ENCODE results near the gene LRRC18.

The LRRC18 gene

GRCh38 chr10:48981310-48981907 is 41.8 kb upstream of the LRRC18 start (continued):
- no peak for TF ChIP-seq ELK4 (IDR thresholded peaks at IDR 0.05; ENCODE audit: borderline replicate concordance, low read depth, low read length)
- no peak for TF ChIP-seq TRIM28 (IDR thresholded peaks at IDR 0.05; ENCODE audit: borderline replicate concordance, low read length)
- peak; percentile 31 for TF ChIP-seq GLIS1 (tag by site-specific recombination; IDR thresholded peaks at IDR 0.05)
- peak; percentile 60 for TF ChIP-seq CTCF (tag by site-specific recombination; IDR thresholded peaks at IDR 0.05)
- no peak for TF ChIP-seq ZBTB26 (tag by site-specific recombination; optimal IDR thresholded peaks at IDR 0.05)
- TF ChIP-seq ZNF335 (tag by site-specific recombination; conservative IDR thresholded peaks at IDR 0.05): no peak
- TF ChIP-seq ZNF18 (tag by site-specific recombination; IDR thresholded peaks at IDR 0.05): no peak
- no peak for TF ChIP-seq ZSCAN16 (tag by site-specific recombination; IDR thresholded peaks at IDR 0.05)
- TF ChIP-seq PBX3 (CRISPR knock-in tag; IDR thresholded peaks at IDR 0.05): no peak

- Histone ChIP-seq H3K36me3 (ENCODE audit: control insufficient read depth in 2 of 2, insufficient read depth in 1 of 2, low read length in 2 of 2) (no peaks in the 10 kb centered on the region), H3K9me3 (ENCODE audit: control insufficient read depth, insufficient read depth, low read depth, low read length) (no peaks in the 10 kb centered on the region), H3K27ac (ENCODE audit: extremely low read depth, low read depth, low read length) (no peak overlapping the region), H3K4me3 (ENCODE audit: low read depth, low read length) (no peak overlapping the region), H3K4me1 (ENCODE audit: control insufficient read depth, insufficient read depth, low read length) (no peaks in the 10 kb centered on the region)
- ChIA-PET CTCF (interaction anchor here (0.7 to 0.8 kb wide), 2 partner anchors 71 to 320 kb away, joined by 3 read pairs; no protein-coding TSS in a partner anchor), POLR2A (no interaction called here)
- TF ChIP-seq SP2 (tag by site-specific recombination; IDR thresholded peaks at IDR 0.05): no peak
- no peak for TF ChIP-seq OSR2 (tag by site-specific recombination; IDR thresholded peaks at IDR 0.05)
- no peak for TF ChIP-seq ATF2 (tag by site-specific recombination; IDR thresholded peaks at IDR 0.05; ENCODE audit: low read depth)
- TF ChIP-seq ZNF114 (tag by site-specific recombination; IDR thresholded peaks at IDR 0.05): no peak
- no peak for TF ChIP-seq ZNF776 (tag by site-specific recombination; IDR thresholded peaks at IDR 0.05; ENCODE audit: borderline replicate concordance)
- TF ChIP-seq GFI1B (tag by site-specific recombination; IDR thresholded peaks at IDR 0.05): no peak
- TF ChIP-seq SCRT2 (tag by site-specific recombination; IDR thresholded peaks at IDR 0.05): no peak
- TF ChIP-seq ZNF639 (tag by site-specific recombination; IDR thresholded peaks at IDR 0.05): no peak
- no peak for TF ChIP-seq ZNF843 (tag by site-specific recombination; IDR thresholded peaks at IDR 0.05)
- no peak for TF ChIP-seq ZNF324 (tag by site-specific recombination; IDR thresholded peaks at IDR 0.05)
- TF ChIP-seq ZNF555 (tag by site-specific recombination; conservative IDR thresholded peaks at IDR 0.05): no peak
- TF ChIP-seq ZXDB (tag by site-specific recombination; IDR thresholded peaks at IDR 0.05): no peak
- no peak for TF ChIP-seq MZF1 (tag by site-specific recombination; IDR thresholded peaks at IDR 0.05; ENCODE audit: borderline replicate concordance)
- TF ChIP-seq ZSCAN18 (tag by site-specific recombination; IDR thresholded peaks at IDR 0.05): no peak
These were observed 38.7 kb upstream of the LRRC18 start for GRCh38 chr10:48978318-48978717.

All from HEK293 (cell line).